Skin epidermis (tissue), 12 donors: ENCODE results near the gene TGM5.

Source experiments
- H3K27ac ChIP-seq, 21 experiments: fragments of 200-600 bp; sonication (generic) in 11 of 21; one replicate each; pipeline ENCODE4 v1.5.0; 2020; ENCODE audit warnings: mild to moderate bottlenecking in 3 of 21, inconsistent platforms in 2 of 21, moderate library complexity in 2 of 21
- H3K4me3 ChIP-seq, 7 experiments: fragments of 200-600 bp; sonication (generic) in 2 of 7; one replicate each; pipeline ENCODE4 v1.5.0; 2020; ENCODE audit warnings: inconsistent platforms in 2 of 7, mild to moderate bottlenecking in 2 of 7, moderate library complexity in 1 of 7

TGM5 gene

DNA sequence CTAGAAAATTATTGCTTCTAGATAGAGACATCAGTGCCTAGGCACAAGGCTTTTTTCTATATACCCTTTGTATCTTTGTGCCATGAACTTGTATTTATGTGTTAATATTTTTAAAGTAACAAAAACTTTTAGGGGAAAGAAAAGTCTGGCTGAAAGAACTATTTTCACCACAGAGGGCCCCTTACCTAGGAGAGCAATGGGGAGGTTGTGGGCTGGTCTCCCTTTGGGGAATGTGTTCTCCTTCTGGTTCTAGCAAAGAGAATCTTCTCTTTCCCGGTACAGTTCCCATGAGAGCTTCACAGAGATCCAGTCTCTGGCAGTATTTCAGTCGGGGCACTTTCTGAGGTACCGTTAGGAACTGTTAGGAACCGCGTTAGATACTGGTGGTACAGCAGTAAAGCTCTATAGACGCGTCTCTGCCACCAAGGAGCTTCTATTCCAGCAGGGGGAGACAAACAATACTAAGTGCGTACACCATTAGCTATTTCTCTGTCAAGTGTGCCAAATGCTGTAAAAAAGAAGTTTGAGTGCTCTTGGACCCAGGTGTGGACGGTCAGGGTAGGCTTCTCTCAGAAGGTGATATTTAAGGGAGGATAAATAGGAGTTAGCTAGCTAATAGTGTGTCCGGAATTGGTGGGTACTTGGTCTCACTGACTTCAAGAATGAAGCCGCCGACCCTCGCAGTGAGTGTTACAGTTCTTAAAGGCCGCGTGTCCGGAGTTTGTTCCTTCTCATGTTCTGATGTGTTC, 41.4 kb downstream of the TGM5 start:
- no peak overlapping the region for H3K4me3 ChIP-seq
- no peak overlapping the region for H3K27ac ChIP-seq

DNA sequence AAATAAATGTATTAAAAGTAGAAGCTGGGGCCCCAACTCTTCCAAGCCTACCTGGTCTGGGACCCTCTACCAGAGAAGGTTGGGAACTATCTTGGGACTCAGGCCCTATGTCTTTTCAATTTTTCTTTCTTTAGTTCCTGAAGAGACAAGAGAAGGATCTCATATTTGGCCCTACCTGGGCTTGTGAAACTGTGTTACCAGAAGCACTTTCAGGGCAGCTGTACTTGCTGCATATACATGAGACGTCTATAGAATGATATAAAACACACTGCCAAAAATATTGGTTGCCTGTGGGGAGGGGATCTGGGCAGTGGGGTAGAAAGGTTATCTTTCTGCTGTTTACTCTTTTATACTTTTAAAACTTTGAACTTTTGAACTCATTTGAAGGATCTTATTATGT, 45.3 kb downstream of the TGM5 start:
- Histone ChIP-seq H3K4me3 (no peak overlapping the region), H3K27ac (no peak overlapping the region)

DNA sequence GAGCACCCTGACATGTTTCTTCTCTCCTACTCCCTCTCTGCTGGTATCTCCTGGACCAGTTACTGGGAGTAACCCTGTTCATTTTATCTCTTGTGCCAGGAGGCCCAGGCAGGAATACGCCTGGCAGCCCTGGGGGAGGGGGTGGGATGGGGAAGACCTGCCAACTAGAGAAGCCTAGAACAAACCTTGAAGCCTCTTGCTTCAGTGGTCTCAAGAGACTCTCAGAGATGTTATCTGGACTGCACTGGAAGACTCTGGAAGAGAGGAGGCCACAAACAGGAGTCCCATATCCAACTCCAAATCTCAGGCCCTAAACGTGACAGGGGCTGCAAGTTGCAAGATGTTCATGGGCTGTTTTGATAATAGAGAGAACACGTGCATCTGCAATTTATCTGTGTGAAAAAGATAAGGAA, 45.7 kb downstream of the TGM5 start, which contains the start of gene EPB42:
EPB42 (minus strand) TSS at position 28 of the 413 bp plus-strand sequence. CDS start 193 bp downstream, outside the sequence.
- Histone ChIP-seq H3K27ac (no peak within 1 kb of the TSS), H3K4me3 (no peak within 1 kb of the TSS)

DNA sequence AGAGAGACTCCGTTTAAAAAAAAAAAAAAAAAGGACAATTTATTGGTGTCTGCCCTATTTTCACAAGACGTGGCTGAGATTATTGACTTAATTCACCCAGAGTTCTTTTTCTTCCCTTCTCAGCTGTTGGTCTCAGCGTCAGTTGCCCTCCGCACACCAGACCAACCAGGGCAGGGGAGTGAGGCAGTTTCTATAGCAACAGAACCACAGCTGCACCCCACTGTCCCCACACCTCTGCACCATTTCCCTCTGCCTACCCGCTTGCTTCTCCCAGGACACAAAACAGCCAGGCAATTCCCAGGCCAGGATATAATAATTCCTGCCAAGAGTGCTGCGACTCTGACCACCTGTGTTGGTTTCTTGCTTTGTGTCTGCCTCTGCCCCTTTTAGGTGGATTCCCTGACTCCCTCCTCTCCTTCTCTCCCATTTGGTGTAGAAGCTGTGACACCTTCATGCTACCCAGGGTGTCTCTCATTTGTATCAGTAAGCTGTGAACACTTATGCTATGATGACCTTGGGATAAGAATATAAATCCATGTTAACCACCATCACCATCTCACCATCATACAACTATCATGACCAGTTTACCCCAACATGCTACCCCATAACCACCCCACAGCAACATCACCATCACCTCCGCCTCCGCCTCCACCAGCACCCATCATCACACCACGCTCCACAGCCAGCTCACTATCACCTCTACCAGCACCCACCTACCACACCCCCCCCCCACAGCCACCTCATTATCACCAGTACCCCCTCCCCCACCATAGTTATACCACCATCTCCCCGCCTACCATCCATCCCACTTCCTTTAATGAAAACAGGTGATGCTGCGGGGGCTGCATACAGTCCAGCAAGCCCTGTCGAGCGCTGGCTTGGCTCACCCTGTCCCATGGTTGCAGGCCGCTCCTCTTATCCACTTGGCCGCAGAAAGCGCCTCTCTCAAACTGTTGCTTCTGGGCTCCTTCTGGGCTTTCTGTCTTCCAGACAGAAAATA, 46.5 kb downstream of the TGM5 start:
- Histone ChIP-seq H3K4me3 (no peak overlapping the region), H3K27ac (no peak overlapping the region)

DNA sequence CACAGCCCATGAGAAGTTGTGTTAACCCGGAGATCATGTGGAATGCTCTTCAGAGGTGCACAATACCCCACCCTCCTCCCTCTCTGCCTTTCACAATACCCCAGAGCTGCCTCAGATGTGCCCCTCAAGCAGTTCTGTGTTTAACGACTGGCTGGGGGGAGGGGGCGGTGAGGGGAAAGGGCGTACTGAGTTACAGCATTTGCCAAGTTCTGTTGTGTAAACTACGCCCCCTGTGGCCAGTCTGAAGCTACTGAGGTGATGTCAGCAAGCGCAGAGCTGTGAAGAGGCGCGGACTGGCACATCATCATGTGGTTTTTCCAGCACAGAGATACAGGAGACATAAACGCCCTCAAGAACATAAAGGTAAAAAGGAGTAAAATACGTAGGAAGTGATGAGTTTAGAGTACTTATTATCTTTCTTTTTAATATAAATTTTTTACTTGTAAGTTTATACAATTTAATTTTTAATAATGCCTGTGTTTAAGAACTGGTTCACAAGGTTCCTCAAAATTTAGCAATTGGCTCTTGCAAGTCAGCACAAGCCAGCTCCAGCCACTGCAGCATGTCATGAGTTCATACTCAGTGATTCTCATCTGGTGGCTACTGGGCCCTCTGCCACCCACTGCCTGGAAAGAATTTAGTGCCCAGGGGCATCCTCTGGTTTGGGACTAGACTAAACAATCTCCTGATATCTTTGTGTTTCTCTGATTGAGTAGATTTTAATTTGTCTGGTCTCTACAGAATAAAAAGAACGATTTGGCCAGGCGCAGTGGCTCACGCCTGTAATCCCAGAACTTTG, 47.6 kb downstream of the TGM5 start:
- H3K4me3 ChIP-seq = no peak overlapping the region

DNA sequence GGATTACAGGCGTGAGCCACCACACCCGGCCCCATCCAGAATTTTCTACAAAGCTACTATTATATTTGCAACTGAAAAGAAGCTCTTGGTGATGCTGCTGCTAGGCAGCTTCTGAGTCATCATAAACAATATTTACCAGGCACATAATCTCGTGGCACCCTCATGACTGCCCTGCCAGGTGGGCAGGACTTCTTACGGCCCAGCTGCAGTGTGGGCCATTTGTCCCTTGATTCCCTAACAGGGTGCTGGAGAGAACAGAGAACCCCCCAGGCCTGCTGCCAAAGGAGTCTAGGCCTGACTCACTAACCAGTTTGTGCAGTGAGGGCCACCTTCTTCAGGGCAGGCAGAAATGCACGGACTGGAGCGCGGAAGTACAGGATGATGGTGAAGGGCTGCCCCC, 50.8 kb downstream of the TGM5 start:
- Histone ChIP-seq H3K4me3 (no peak overlapping the region), H3K27ac (no peak overlapping the region)

More for the DNA sequence above, 47.6 kb downstream of the TGM5 start:
- peak overlapping the region in 1 of 21 experiments; percentile 6 for H3K27ac ChIP-seq

DNA sequence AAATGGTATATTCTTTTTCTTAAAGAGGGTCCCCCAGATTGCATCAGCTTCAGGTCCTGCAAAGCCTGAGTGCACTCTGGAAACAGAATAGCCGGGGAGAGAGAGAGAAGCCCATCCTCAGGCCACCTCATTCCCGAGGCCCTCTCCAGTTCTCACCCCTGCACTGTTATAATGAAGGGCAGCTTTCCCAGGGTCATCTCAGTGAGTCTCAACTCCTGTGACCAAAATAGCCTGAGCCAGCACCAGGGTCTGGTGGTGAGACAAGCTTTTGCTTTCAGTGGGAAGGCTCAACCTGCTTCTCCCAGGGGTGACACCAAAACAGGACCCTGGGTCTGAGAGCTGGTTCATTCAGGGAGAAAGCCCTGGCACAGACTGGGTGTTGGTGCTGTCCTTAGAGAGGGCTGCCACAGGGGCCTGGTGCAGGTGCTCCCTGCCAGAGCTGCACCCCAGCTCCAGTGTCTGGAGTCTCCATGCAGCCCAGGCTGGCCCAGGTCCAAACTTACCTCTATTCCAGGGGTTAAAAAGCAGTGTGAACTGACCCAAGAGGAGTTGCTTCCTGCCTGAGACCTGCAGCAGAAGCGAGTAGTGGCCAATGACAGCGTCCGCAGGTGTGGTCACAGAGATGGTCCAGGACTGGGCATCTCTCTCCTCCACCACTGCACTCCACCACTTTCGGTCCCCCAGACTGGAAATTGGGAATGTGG, 52.0 kb downstream of the TGM5 start:
- Histone ChIP-seq H3K27ac (no peak overlapping the region), H3K4me3 (no peak overlapping the region)

DNA sequence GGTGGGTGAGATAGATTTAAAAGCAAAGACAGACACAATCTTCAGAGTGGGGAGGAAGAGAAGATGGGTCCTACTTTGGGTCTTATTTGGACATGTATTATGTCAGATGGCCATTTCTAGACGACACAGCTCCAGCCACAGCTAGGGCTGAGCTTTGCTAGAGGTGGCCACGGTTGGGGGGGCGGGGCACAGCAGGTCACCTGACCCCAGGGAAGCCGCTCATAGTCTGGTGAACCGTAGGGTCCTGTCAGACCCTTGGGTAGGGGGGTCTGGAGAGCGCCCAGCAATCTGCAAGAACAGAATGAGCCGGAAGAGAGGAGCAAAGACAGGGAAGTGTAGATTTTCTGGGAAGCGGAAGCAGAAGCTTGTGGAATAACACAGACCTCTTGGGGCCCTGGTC, 52.6 kb downstream of the TGM5 start:
- no peak overlapping the region for H3K4me3 ChIP-seq

DNA sequence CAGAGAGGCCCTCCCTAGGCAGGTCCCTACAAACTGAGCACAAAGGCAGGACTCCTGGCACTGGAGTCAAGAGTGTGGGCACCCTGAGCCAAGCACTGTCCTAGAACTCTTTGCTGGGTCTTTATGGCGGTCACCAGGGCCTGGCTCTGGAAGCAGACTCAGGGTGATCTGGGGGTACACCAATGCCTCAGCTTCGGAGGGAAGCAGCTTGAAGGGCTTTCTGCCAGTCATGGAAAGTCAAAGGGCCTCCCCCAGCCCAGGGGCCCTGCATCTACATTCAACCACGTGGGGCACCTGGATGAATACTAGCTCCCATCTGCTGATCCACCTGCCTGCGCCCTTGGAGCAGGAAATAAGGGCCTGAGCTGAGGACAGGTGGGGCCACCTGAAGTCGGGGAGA, 53.3 kb downstream of the TGM5 start:
- Histone ChIP-seq H3K27ac (no peak overlapping the region), H3K4me3 (no peak overlapping the region)

More for the DNA sequence above, 52.6 kb downstream of the TGM5 start:
- no peak overlapping the region for H3K27ac ChIP-seq

DNA sequence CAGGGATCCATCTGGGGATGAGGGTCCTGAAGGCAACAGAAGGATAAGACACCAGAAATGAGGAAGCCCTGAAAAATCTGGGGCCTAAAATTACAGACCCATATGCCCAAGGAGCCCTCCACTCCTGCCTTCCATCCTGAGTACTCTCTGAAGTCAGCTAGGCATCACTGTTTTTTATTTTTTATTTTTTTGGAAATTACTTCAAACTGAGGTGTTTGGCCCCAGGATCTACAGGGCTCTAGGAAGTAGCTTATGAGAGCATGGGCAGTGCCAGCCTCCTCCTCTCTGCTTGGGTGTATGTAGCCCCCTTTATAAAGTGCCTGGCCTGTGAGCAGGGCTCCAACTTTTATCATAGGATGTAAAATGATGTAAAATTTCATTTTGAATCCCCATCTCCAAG, 53.8 kb downstream of the TGM5 start:
- no peak overlapping the region for H3K27ac ChIP-seq
- H3K4me3 ChIP-seq = no peak overlapping the region

DNA sequence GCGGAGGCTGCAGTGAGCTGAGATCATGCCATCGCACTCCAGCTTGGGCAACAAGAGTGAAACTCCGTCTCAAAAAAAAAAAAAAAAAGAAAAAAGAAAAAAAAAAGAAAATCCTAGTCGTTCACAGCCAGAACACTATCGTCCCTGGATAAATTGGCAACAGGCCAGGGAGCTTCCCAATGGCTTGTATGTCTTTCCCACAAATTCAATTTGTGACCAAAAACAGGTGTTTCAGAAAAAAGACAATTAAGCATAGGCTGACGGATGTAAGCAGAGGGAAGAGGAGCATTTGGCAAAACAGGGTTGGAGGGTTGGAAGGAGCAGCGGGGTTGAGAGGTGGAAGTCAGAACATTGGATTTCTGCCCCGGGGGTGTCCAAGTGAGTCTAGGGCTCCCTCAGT, 54.4 kb downstream of the TGM5 start:
- Histone ChIP-seq H3K4me3 (no peak overlapping the region), H3K27ac (no peak overlapping the region)

DNA sequence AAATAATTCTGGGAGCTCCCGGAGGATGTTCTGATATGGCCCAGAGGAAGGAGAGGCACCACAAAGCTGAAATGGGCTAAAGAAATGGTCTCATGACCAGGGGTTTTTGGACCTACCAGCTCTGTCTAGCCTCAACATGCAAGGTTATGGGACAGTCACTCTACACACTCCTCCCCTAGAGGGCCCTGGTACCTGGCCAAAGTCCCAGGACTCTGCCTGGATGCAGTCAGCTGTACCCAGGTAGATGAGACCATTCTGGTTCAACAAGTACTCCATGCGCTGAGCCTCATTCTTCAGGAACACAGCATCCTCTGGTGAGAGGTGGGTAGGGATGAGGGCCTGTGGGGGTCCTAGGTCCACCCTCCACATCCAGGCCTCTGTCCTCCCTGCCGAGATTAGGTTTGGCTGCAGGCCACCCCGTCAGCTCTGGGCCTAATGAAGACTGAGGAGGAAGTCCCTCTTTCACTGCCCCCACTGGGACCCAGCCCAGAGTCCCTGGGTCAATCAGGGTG, 55.4 kb downstream of the TGM5 start:
- Histone ChIP-seq H3K27ac (no peak overlapping the region), H3K4me3 (no peak overlapping the region)

DNA sequence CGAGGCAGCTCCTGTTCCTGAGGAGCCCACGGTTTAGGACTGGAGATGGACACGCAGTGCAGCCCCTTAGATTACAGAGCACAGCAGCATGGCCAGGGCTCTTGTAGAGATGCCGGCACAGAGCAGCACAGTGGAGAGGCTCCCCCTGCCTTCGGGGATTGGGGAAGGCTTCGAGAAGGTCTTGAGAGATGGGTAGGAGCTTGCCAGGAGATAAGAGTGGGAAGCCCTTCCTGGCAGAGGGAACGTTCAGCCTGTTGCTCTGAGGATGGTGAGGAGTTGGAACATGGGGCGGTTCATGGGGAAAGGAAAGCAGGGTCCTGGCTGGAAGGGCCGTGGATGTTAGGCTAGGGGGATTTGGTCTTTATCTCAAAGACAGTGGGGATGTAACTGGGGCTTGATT, 55.9 kb downstream of the TGM5 start:
- H3K4me3 ChIP-seq = no peak overlapping the region
- no peak overlapping the region for H3K27ac ChIP-seq

DNA sequence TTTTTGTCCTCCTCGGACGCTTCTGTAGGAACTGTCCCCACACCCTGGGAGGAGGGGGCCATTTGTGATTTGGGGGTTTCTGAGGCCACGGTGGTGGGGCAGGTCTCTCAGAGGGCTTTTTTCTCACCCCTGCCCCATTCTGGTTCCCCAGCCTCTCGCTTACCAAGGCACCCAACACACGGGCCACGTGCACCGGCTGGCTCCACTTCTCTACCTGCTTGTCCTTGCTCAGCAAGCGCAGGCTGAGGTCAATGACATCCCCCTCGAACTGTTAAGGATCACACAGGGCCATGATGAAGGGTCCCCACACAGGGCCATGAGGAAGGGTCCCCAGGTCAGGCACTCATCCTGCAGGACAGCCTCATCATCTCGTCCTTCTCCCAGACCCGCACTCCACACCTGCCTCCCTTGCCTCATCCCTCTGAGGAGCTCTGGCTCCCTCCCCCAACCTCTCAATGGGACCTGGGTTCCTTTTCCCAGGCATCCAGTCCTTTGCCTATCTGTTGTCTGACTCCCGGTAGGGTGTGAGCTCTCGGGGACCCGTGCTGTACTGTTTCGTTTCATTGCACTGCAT, 56.5 kb downstream of the TGM5 start:
- no peak overlapping the region for H3K4me3 ChIP-seq

DNA sequence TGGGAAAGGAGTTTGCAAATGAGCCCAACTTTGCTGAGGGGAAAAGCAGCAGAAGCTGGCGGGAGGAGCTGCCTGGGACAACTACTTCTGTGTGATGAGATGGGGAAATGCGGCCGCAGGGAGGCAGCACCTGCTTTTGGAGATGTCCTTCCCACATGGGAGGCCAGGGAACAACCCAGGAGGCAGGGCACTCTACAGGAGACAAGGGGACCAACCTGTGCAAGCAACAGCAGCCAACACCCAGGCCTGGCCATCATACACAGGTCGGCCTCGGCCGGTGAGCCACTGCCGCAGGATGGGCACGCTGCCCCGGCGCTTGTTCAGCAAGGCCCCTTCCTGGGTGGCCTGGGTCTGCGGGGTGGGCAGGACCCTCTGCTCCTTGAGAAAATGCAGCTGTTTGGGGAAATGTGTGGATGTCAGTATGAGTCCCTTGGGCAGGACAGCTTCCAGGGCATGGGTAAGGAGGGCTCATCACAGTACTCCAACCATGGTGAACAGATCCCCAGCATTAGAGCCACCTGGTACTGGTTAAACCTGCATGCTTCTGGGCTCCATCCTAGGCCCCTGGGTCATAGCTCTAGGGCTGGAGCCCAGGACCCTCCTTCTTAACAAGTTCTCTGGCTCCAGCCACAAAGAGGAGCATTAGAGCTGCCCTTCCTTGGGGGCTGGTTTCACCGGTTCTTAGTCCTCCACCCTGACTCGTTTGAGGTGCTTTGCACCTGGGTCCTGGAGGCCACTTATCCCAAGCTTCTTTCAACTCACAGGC, 57.5 kb downstream of the TGM5 start:
- Histone ChIP-seq H3K4me3 (no peak overlapping the region), H3K27ac (no peak overlapping the region)

More for the DNA sequence above, 56.5 kb downstream of the TGM5 start:
- no peak overlapping the region for H3K27ac ChIP-seq

DNA sequence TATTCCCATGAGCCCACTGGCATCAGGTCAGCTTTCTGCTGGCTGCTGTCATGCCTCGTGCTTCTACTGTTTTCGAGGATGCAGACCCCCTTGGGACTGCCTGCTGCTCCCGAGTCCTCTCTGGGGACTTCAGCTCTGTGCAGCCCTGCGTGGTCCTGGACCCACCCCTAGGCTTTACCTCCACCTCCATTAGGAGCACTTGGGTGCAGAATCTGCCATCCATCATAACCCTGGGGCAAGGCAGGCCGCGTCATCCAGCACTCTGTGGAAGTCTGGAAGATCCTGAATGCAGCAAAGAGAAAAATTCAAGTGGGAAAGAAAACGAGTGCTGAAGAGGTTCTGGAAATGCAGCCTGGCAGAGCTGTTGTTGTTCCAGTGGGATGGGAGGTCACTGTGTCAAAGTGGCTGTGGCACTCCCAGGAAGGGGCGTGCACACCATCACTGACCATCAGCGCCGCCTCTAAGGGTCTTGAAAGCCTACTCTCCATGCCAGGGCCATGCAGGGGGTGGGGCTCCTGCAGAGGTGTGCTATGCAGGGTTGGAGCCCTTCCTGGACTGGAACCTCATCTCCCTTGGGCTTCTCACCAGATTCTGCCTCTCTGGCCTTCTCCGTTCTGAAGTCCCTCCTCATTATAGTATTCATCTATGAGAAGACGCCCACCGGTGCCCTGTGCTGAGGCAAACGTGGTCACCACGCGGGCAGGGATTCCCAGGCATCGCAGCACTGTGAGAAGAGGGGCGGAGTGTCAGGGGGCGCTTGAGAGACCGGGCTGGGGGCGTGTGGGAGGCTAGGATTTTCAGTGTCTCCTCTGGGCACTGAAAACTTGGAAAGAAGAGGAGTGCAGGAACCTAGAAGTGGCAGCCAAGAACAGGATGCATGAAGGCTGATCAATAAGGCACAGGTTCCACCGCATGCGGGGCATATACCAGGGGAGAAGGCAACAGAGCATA, 58.4 kb downstream of the TGM5 start:
- H3K27ac ChIP-seq = no peak overlapping the region
- no peak overlapping the region for H3K4me3 ChIP-seq

DNA sequence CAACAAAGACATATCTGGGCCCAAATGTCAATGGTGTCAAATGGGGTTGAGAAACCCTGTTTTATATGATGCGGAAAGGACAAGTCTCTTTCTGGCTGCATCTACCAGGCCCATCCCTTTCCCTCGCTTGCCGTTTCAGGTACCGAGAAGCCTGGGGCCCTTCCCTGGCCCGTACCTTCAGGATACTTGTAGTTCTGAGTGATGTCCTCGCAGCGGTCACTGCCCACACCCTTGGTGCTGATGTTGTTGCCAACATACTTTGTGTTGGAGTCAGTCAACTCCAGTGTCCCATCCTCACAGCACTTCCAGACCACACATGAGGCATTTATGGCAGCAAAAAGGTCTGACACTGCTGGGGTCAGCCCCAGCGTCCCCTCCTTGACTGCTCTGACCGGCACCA, 59.7 kb downstream of the TGM5 start:
- Histone ChIP-seq H3K27ac (no peak overlapping the region), H3K4me3 (no peak overlapping the region)
